Heart right ventricle (tissue), 16 donors: ENCODE results near the gene HBEGF. TPM values are rescaled to one million over a fixed set of nuclear protein-coding genes. Genes with fewer than 3 reads are reported as not detected.

Experiments used
- ATAC-seq, 8 donors: fragments of 200-7000 bp; cut with Tn5 transposase; one replicate each; pipeline ENCODE4 v1.9.1; 2020; ENCODE audit warnings: mild to moderate bottlenecking in 8 of 8, moderate library complexity in 8 of 8, moderate number of reproducible peaks in 1 of 8
- DNase-seq, 2 donors: peaks; one replicate each; pipeline ENCODE4 v3.0.0-alpha.2; 2020
- H3K27ac ChIP-seq, 10 donors: fragments of 200-600 bp; sonication (generic) in 2 of 10; one replicate each; pipeline versions ENCODE4 v1.5.0 to v1.8.0; 2020 to 2022; ENCODE audit warnings: mild to moderate bottlenecking in 3 of 10
- H3K27me3 ChIP-seq, 7 donors: fragments of 200-600 bp; one replicate each; pipeline ENCODE4 v1.8.0; 2021 to 2022; ENCODE audit warnings: mild to moderate bottlenecking in 2 of 7
- H3K36me3 ChIP-seq, 9 donors: fragments of 200-600 bp; sonication (generic) in 1 of 9; one replicate each; pipeline versions ENCODE4 v1.5.0 to v1.8.0; 2020 to 2022; ENCODE audit warnings: mild to moderate bottlenecking in 2 of 9
- H3K4me1 ChIP-seq, 9 donors: fragments of 200-600 bp; sonication (generic) in 1 of 9; one replicate each; pipeline versions ENCODE4 v1.5.0 to v1.8.0; 2020 to 2022; ENCODE audit warnings: mild to moderate bottlenecking in 4 of 9
- H3K4me3 ChIP-seq, 10 donors: fragments of 200-600 bp; sonication (generic) in 2 of 10; one replicate each; pipeline versions ENCODE4 v1.5.0 to v1.8.0; 2020 to 2022; ENCODE audit warnings: mild to moderate bottlenecking in 7 of 10, moderate library complexity in 2 of 10
- H3K9me3 ChIP-seq, 11 donors: fragments of 200-600 bp in 10 of 11; sonication (generic) in 2 of 11; one replicate each; pipeline versions ENCODE4 v1.5.0 to v1.8.0; 2013 to 2022; ENCODE audit warnings: mild to moderate bottlenecking in 2 of 11, control low read depth in 1 of 11, moderate library complexity in 1 of 11
- WGBS, 2 donors: extraction: QIAGEN DNeasy Blood & Tissue Kit; methylation state at CpG; one replicate each; pipeline ENCODE4 v1.1.7; 2013; ENCODE audit warnings: inconsistent platforms in 1 of 2; 5-methylcytosine and 5-hydroxymethylcytosine counted together
- intact Hi-C, 10 donors: fragments of 100-400 bp; cut with DNase I; formaldehyde crosslinking; loops; one replicate each; pipeline versions ENCODE4 v1.11.1 to v1.14.2; 2022
- polyA plus RNA-seq, 2 donors: library from polyadenylated mRNA; stranded (reverse); fragments of 200-250 nt; gene quantifications; one replicate each; pipeline ENCODE4 v1.2.3, GENCODE V29; 2013
- total RNA-seq, 10 donors: library from RNA; stranded (reverse); fragmentation: NEBNext Ultra II Directional in 3 of 10; extraction: Animal tissue kit (Norgen Biotek cat#: 25700) in 3 of 10; gene quantifications; one replicate each; pipeline versions ENCODE4 v1.2.1 to v1.2.4, GENCODE V29; 2021 to 2023
- TF ChIP-seq, protein P1 (sequence below), 9 donors: fragments of 200-600 bp; sonication (generic) in 2 of 9; IDR thresholded peaks; one replicate each; pipeline versions ENCODE4 v1.5.0 to v1.8.0; 2021 to 2022; ENCODE audit warnings: antibody characterized with exemption in 9 of 9, mild to moderate bottlenecking in 5 of 9, moderate library complexity in 1 of 9
- donor health status: Arrhythmogenic right ventricular cardiomyopathy.
- donor health status: ischemic (EF 13 %, LVEDD 7.1; RV severe dilation, severe dysfunction).
- donor health status: healthy with polysubstance abuse.
- donor health status: DM: no; HTN: yes; CAD: no.
- donor health status: DM: no; HTN: no; CAD: no.
- donor health status: ischemic (EF 25% LVEDD 6.9; RV normal size, moderate dysfunction).
- donor health status: ischemic (EF 25% LVEDD 5.7; RV mildly dilated, moderate dysfunction).
- donor health status: healthy.
- donor health status: DM: yes; HTN: yes; CAD: no.
- donor health status: Ischemic cardiomyopathy.
- donor health status: ischemic (EF 35%, LVEDD 5.7; RV mildly dilated, moderate dysfunction).
- donor health status: nonischemic (EF 11% LVEDD 7.7; RV severe dilation, severe dysfunction).
- donor health status: DM: yes; HTN: yes; CAD: no.
- donor health status: PGD.
- donor health status: ischemic (EF 29% LVEDD 5.4; RV normal size, mild dysfunction).
- donor health status: nonischemic (EF 23%, LVEDD 6.1; RV moderate dilation, normal function).

HBEGF gene
- total and polyA plus RNA-seq, 12 donors, result 14.6 to 121 (median 32.4) TPM

DNA sequence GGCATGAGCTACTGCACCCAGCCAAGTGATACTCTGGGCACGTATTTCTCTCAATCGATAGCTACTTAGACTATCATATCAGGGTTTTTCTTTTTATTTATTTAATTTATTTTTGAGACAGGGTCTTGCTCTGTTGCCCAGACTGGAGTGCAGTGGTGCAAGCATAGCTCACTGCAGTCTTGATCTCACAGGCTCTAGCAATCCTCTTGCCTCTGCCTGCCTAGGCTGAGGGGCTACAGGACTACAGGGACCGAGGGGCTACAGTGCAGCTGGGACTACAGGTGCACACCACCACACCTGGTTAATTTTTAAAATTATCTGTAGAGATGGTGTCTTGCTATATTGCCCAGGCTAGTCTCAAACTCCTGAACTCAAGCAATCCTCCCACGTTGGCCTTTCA is 34.9 kb upstream of the HBEGF start:
- no peaks in the 10 kb centered on the region for H3K27me3 ChIP-seq
- no peak overlapping the region for H3K4me3 ChIP-seq
- no peaks in the 10 kb centered on the region for H3K4me1 ChIP-seq
- H3K9me3 ChIP-seq, result peaks cover 0 to 5% (median 0%) of the 10 kb centered on the region in 11 donors
- ATAC-seq (no peak), DNase-seq (no peak)
- 92% methylated on average over 4 of the region's 4 CpGs for WGBS, 2 donors
- no peak overlapping the region for H3K27ac ChIP-seq
- TF ChIP-seq, protein P1, sequence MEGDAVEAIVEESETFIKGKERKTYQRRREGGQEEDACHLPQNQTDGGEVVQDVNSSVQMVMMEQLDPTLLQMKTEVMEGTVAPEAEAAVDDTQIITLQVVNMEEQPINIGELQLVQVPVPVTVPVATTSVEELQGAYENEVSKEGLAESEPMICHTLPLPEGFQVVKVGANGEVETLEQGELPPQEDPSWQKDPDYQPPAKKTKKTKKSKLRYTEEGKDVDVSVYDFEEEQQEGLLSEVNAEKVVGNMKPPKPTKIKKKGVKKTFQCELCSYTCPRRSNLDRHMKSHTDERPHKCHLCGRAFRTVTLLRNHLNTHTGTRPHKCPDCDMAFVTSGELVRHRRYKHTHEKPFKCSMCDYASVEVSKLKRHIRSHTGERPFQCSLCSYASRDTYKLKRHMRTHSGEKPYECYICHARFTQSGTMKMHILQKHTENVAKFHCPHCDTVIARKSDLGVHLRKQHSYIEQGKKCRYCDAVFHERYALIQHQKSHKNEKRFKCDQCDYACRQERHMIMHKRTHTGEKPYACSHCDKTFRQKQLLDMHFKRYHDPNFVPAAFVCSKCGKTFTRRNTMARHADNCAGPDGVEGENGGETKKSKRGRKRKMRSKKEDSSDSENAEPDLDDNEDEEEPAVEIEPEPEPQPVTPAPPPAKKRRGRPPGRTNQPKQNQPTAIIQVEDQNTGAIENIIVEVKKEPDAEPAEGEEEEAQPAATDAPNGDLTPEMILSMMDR (IDR thresholded peaks at IDR 0.05), result no peak
- intact Hi-C loops, result no loop called here
- H3K36me3 ChIP-seq, result no peaks in the 10 kb centered on the region

DNA sequence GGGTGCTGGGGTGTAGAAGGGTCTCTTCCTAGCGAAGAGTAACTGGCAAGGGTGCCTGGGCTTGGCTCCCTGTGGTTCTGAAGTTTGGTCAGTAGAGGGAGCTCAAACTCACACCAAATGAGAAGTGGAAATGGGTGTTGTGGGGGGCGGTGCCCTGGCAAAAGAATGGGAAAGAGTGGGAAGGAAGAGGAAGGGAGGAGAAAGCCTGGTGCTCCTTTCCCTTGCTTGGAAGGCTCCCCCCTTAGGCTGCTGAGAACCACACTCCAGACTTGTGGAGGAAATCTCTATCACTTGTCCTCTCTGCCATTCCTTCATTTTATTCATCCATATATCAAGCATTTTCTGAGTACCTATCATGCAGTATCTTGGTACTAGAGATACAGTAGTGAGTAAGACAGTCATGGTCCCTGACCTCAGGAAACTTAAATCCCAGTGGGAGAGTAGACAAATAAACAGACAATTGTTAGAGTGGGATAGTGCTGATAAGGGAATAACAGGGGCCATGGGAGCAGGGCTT is 26.6 kb upstream of the HBEGF start:
- 8% methylated on average over 2 of the region's 2 CpGs for WGBS, 2 donors
- Histone ChIP-seq H3K4me1 (peaks cover 3 to 11% (median 7%) of the 10 kb centered on the region in 9 donors), H3K9me3 (no peaks in the 10 kb centered on the region), H3K27me3 (no peaks in the 10 kb centered on the region), H3K4me3 (no peak overlapping the region), H3K27ac (peak overlapping the region in 2 of 10 donors; percentile 0 to 1), H3K36me3 (no peaks in the 10 kb centered on the region)
- intact Hi-C loops, result loop anchor here in 7 of 10 donors (2.0 to 10.0 kb wide), 9 partner anchors 262 to 672 kb away; partner anchors contain the start of genes CD14 (in 2 of the 7) and TMCO6 (in 2 of the 7)
- peak; percentile 69 to 92 (median 86) for ATAC-seq
- peak; percentile 62 to 84 for DNase-seq
- TF ChIP-seq, protein P1 (IDR thresholded peaks at IDR 0.05), result peak; percentile 60 to 92 (median 86)

DNA sequence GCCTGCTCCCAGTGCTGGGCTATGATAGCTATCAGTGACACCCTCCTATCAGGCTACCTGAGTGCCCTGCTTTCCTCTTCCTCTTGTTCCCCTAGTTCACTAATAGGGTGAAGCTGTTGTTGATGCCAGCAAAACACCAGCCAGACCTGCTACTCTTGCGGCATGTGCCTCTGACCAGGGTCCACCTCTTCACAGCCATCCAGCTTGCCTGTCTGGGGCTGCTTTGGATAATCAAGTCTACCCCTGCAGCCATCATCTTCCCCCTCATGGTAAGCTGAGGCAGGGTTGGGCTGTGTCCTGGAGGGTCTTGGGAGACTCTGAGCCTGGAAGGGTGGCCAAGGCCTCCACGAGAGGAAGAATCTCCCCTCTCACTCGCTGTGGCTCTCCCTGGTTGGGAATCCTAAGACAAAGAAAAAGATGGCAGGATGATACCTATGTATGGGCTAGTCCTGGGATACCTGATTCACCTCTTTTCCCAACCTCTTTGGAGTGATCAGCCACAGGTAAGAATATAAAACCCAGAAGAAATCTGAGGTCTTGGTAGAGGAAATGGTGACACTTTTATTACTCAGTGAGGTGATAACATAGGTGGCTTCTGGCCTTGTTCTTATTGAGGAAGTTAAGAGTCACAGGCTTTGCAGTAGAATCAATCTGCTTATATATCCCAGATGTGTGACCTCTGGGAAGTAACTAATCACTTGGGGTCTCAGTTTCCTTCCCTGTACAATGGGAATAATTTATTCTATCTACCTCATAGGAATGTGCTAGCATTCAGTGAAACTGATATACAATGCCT is 25.2 kb upstream of the HBEGF start:
- H3K4me3 ChIP-seq, result no peak overlapping the region
- no peaks in the 10 kb centered on the region for H3K9me3 ChIP-seq
- intact Hi-C loops, result loop anchor here in 7 of 10 donors (2.0 to 10.0 kb wide), 9 partner anchors 263 to 673 kb away; partner anchors contain the start of genes CD14 (in 2 of the 7) and TMCO6 (in 2 of the 7)
- no peak for ATAC-seq
- no peak overlapping the region for H3K27ac ChIP-seq
- no peaks in the 10 kb centered on the region for H3K36me3 ChIP-seq
- peaks cover 3 to 11% (median 7%) of the 10 kb centered on the region in 9 donors for H3K4me1 ChIP-seq
- TF ChIP-seq, protein P1 (IDR thresholded peaks at IDR 0.05), result no peak
- WGBS, 2 donors, result 92 to 98% methylated on average over 3 of the region's 3 CpGs
- DNase-seq, result no peak
- no peaks in the 10 kb centered on the region for H3K27me3 ChIP-seq

GRCh38 chr5:140367256-140368013 is 21.0 kb upstream of the HBEGF start:
- H3K4me3 ChIP-seq, result no peak overlapping the region
- DNase-seq (no peak), ATAC-seq (no peak)
- intact Hi-C loops, result loop anchor here in 5 of 10 donors (10.0 kb wide), 5 partner anchors 193 to 367 kb away; partner anchors contain the start of genes CD14 (in 2 of the 5), TMCO6 (in 2 of the 5), CYSTM1 (in 1 of the 5) and IK (in 1 of the 5)
- no peaks in the 10 kb centered on the region for H3K9me3 ChIP-seq
- H3K27ac ChIP-seq, result no peak overlapping the region
- TF ChIP-seq, protein P1 (IDR thresholded peaks at IDR 0.05), result no peak
- H3K4me1 ChIP-seq, result peaks cover 0 to 9% (median 6%) of the 10 kb centered on the region in 9 donors
- H3K27me3 ChIP-seq, result no peaks in the 10 kb centered on the region
- no peaks in the 10 kb centered on the region for H3K36me3 ChIP-seq
- 85 to 94% methylated on average over 8 of the region's 8 CpGs for WGBS, 2 donors
